C4-2B (cell line): Measurements from ENCODE around the gene ISOC1.

ENCODE experiments used
- CTCF ChIP-seq: fragments of 450-650 bp; conservative IDR thresholded peaks from 2 replicates; pipeline ENCODE4 v1.5.1; 2017; ENCODE audit warnings: mild to moderate bottlenecking
- ZFX ChIP-seq: fragments of 450-650 bp; IDR thresholded peaks from 2 replicates; pipeline ENCODE4 v1.6.1; 2017

GRCh38 chr5:129073111-129073510 lies 21.4 kb upstream of the ISOC1 start:
- no peak for TF ChIP-seq ZFX
- no peak for TF ChIP-seq CTCF
